GM12873 (cell line): ENCODE data around the gene OLIG2.

Source experiments
- CTCF ChIP-seq: IDR thresholded peaks from 2 replicates; pipeline ENCODE4 v1.5.1; 2012; ENCODE audit warnings: low read depth, mild to moderate bottlenecking, moderate library complexity, low read length, control low read depth; ENCODE audit not compliant: insufficient read depth; ENCODE audit errors: missing control alignments

OLIG2 gene

DNA sequence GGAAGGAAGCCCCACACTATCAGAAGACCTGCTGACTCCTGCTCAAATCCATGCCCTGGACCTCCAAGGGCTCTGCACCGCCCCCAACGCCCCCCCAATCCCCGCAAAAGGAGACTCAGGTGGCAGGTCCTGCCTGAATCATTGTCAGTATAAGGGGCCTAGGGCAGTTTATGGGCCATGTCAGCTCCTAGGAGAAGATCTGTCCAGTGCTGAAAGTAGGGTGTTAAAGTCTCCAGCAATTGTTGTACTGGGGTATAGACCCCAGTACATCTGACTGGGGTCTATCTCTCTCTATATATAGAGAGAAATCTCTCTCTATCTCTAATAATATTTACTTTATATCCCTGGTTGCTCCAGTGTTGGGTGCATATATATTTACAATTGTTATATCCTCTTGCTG is 12.1 kb upstream of the OLIG2 start:
- no peak for TF ChIP-seq CTCF

- no peak for TF ChIP-seq CTCF
Measured at GRCh38 chr21:33014331-33014730, 11.4 kb upstream of the OLIG2 start.

DNA sequence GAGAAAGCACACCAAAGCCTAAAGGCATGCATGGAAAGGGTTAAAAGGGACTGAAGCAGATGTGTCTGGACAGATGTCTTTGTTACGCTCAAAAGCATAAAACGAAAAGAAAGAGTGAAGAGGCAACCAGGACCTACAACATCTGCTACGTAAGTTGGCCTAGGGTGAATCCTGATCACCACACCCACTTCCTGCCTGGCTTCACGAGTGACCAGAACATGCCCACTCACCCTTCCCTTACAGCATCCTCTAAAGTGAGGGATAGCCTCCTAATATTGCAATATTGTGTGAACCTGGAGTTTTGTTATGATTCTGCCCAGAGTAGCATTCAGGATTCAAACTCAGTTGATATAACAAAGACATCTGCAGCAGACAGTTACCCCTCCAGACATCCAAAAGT is 10.6 kb upstream of the OLIG2 start:
- no peak for TF ChIP-seq CTCF

GRCh38 chr21:33015756-33016155 is 10.0 kb upstream of the OLIG2 start:
- no peak for TF ChIP-seq CTCF

DNA sequence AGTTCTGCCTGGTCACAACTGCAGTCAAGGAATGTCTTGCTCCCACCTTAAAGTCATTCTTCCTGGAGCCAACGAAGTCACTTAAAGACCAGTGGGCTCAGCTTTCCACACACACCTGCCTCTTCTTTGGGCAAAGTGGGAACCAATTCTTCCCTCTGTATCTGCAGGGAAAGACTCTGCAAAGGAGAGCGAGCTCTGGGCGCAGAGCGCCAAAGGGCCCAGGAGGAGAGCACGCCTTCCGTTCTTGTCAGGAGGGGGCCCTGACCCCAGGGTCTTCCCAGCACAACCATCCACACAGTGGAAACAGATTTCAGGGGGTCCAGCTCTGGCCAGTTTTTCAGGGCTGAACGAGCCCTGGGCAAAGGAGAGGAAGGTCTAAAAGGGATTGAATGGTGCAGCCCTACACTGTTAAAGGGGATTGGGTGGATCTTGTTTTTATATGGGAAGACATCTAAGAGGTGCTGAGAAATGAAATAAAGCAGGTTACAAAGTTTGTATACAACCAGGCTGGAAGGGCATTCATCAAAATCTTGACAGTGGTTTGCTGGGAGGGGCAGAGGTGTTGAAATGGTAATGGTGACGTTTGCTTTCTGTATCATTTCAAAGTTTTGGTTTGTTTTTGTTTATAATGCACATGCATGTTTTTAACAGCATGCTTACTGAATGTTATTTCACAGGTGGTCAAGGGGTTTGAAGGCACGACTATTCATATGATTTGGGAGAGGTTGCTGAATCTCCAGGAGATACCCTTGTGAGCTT is 6.8 kb upstream of the OLIG2 start:
- no peak for TF ChIP-seq CTCF

DNA sequence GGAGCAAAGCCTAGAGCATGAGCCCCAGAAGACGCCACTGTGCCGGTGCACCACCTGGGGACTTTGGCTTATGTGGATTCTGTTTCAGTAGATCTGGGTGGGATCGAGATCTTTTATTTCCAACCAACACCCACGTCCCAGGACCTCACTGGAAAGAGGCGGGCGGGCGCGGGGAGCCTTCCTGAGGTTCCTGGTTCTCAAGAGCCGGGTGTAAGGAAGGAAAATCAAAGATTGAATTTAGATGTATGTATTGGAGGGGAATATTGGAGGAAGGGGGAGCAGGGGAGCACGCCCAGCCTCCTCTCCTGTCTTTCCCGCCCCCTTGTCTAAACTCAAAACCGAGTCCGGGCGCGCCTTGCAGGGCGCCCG is 6.2 kb upstream of the OLIG2 start:
- no peak for TF ChIP-seq CTCF

GRCh38 chr21:33019885-33020557 is 5.7 kb upstream of the OLIG2 start:
- TF ChIP-seq CTCF: no peak
